NCI-H2081 treated with DMSO at 0.1 percent for 48 hours (cell line): ENCODE results near the gene MGP.

Source experiments
- DNase-seq: peaks from one replicate; lab custom pipeline; 2025; lab: John Stamatoyannopoulos, UW

The MGP gene

DNA sequence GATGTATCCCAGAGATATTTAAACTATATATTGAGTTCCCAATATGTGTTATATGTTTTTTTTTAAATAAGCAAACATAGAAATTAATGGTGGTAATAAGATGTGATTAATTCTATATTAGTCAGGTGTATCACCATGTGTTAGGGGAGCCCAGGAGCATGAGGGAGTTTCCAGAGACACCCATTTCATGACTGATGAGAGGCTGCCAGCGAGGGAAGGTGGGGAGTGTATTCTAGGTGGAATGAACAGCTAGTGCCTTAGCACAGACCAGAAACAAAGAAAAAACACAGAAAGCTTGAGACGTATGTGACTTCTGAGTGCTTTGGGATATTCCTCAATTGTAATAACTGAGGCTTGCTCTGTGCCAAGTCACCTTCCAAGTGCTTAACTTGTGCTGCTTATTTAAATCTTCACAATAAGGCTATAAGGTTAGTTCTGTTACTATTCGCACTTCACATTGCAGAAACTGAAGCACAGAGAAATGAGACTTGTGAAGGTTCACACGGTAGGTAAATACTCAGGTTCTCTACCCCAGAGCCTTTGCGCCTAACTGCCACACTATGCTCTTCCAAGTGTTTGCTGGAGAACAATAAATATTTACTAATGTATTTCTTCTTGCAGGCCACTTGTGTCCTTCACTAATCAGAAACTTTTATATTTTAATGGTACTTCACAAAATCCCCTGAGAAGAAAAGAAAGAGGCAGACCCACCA is 17.9 kb upstream of the MGP start:
- DNase-seq, result no peak

GRCh38 chr12:14902465-14902864 is 16.8 kb upstream of the MGP start:
- DNase-seq, result no peak

DNA sequence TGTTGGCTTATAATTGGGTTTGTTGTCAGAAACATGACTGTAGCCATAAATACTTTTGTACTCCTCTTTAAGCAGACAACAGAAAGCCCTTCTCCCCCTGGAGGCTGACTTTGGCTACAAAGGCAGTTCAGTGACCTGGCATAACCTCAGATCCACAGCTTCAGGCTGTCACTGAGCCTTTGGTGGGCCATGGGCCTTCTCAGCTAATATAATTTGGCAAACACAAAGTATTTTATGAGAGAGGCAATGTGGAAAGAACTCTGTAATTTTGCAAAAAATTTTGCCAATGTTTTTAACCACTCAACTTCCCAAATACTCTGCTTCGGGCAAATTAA is 15.5 kb upstream of the MGP start:
- no peak for DNase-seq

DNA sequence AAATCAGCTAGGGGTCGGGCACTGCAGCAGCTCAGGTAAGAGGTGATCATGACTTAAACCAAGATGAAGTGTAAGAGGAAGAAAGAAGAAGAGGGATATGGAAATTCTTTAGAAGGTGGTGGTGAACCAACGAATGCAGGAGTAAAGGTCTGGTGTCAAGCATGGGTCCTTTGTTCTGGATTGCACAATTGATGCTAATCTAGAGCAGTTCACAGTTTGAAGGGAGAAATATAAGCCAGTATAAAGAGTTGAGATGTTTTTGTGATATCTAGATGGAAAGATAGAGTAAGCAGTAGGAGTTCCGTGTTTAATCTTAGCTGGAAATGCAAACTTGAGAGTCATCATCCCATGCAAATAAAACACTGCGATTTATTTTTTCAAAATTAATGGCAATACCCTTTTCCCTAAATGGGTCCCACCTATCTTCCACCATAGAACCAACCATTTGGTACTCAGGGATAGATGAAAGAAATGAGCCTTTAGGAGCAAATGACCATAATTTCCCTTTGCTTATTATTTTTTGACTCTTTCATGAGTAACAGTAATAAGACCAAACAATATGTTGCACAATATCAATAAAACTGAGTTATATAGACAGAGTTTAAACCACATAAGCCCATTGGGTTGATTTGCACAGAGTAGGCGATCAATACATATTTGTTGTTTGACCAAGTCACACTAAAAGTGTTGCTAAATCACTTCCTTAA is 15.0 kb upstream of the MGP start:
- no peak for DNase-seq

DNA sequence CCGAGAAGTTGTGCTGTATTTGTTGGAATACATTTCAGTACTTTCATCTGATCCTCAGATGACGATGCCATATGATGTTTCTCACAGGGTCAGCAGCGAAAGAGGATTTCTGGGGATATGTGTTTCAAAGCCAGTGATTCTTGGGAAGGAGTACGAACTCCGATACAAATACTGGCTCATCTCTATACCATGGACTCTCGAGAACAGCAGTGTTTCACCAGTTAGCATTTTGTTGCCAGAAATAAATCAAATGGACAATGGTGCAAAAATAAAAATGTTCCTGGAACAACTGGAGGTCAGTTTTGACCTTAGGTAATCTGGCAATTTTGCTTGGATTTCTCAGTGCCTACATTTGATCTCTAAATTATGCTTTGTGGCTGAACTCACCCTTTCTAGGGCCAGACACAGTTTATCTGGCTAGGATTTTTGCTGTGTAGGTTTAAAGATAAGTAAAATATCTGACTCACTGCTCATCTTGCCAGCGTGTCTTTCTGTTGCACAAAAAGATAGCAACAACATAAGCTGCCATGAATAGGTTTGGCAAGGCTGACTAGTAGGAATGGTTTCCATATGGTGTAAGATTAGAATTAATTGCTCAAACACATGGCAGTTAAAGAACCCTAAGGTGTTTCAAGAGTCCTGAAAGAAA is 11.0 kb upstream of the MGP start:
- DNase-seq, result no peak

- no peak for DNase-seq
Observed at GRCh38 chr12:14893506-14894250, 8.0 kb upstream of the MGP start.

DNA sequence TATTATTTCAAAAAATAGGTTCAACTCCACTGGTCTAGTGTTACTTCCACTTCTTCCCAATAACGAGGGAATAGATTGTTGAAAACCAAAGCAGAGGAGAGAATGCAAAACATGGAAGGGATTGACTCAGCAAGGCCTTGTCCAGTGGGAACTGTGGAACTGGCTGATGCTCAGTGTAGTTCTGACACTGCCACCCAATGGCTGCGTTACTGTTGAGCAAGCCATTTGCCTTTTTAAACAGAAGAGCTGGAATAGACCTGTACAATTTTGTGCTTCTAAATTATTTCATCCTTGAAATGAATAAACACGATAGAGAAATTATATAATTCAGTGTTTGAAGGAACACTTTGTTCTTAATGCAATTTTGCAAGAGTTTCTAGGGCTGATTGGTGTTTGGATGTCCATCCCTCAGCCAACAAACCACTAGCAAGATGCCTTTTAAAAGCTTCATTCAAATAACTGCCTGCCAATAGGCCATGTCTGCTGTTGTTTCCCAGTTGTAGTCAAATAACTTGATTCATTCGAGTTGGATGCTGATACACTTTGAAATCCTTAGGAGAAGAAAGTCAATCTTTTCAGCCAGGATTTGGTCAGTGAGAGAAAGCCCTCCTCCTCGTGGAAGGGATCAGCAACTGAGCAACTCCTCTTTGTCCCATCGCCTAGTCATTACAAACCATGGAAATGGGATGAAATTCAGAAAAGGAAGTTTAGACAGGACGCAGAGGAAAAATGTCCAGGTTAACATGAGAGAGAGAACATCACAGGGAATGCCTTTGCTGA is 7.3 kb upstream of the MGP start:
- DNase-seq, result no peak

GRCh38 chr12:14890701-14891100 is 5.0 kb upstream of the MGP start:
- no peak for DNase-seq

DNA sequence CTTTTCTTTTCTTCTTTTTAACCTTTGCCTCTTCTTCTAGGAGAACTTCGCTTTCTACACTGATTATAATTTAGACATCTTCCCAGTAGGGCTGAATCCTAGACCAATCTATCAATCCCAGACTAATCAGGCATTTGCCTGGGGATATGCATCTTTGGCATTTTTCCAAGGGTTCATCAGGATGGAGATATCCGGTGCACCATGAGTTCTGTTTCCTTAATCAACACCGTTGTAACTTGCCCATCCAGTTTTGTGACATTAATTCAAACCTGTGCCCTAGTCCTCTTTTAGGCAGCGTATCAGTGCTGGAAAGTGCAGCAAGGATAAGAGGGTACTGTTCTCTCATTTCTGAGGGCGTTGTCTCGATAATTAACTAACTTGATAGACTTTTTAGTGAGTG is 617 bp upstream of the MGP start:
- DNase-seq, result no peak

DNA sequence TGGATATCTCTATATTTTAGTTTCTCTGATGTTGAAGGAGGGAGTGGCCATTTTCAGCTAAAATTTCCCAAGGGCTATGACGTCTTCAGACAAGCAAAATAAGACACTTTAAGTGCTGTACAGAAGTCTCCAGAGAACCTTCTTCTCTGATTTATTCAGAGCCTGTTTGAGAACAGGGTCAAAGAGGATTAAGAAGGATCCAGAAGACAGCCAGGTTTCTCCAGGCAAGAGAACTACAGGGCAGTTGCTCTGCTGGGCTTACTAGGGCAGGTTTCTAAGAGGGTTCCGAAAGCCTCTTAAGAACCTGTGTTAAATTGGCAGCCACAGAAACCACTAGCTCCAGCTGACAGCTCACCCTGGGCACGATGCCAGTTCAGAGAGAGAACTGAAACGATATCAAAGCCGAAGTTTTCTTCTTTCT is 1.2 kb downstream of the MGP start:
- no peak for DNase-seq

DNA sequence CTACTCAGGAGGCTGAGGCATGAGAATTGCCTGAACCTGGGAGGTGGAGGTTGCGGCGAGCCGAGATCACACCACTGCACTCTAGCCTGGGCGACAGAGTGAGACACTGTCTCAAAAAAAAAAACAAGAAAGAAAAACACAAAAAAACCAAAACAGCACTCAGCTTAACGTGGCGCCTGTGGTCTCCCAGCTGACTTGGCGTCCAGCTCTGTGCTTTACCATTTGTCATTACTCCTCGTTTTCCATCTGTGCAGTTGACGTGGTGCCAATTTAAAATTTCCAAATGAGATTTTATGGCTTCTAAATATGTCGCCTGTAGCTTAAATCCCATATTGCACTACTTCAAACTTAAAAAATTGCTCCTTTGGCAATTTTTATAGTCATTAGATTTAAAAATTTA is 2.0 kb downstream of the MGP start:
- DNase-seq, result no peak

DNA sequence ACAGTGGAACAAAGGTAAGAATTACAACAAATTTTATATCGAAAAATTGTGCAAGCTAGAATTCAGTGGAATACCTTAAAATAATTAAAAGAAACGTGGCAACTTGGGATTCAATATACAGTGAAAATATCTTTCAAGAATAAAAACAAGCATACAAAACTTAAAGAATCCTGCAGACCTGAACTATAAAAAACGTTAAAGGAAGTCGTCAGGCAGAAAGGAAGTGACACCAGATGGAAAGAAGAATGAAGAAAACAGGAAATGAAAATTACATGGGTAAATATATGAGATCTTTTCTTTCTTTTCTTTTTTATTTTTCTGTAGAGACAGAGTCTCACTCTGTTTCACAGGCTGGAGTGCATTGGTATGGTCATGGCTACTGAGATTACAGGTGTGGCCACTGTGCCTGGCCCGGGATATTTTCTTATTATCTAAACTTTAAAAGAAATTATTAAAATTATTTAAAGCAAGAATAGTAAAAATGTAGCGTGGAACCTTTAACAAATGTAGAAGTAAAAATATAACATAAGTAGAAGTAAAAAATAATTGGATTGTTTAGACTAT is 4.7 kb downstream of the MGP start:
- no peak for DNase-seq

GRCh38 chr12:14879222-14879933 is 6.3 kb downstream of the MGP start:
- no peak for DNase-seq

DNA sequence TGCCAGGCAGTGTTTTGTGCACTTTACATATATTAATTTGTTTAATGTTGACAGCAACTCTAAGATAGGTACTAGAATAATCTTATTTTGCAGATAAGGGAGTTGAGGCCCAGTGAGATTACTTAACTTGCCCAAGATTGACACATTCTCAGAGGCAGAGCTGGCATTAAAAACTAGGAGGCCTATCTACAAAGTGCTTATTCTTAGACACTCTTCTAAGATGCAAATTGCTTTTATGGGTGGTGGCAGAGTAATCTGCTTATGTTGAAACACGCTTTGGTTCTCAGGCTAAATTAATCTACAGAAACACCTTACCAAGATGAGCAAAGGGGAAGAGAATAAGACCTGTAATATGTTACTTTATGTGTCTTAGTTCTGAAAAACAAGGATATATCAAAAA is 7.2 kb downstream of the MGP start:
- no peak for DNase-seq

DNA sequence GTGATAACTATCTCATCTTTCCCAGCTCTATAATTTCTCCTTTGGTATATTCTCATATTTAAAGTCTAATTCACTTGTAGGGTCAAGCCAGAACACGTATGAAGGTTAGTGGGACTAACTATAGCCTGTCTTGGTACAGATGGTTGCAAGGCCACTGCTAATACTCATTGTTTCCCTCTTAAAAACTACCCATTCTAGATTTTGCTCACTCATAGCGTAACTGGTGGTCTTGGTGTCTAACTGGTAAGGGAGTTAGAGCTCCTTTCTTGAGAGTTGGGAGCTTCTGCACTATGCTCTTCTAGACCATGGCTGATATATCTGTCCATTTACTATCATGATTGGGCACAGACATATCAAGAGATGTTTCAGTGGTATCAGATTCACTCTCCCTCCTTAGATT is 8.8 kb downstream of the MGP start:
- no peak for DNase-seq

GRCh38 chr12:14874882-14875281 is 10.8 kb downstream of the MGP start:
- DNase-seq, result no peak

DNA sequence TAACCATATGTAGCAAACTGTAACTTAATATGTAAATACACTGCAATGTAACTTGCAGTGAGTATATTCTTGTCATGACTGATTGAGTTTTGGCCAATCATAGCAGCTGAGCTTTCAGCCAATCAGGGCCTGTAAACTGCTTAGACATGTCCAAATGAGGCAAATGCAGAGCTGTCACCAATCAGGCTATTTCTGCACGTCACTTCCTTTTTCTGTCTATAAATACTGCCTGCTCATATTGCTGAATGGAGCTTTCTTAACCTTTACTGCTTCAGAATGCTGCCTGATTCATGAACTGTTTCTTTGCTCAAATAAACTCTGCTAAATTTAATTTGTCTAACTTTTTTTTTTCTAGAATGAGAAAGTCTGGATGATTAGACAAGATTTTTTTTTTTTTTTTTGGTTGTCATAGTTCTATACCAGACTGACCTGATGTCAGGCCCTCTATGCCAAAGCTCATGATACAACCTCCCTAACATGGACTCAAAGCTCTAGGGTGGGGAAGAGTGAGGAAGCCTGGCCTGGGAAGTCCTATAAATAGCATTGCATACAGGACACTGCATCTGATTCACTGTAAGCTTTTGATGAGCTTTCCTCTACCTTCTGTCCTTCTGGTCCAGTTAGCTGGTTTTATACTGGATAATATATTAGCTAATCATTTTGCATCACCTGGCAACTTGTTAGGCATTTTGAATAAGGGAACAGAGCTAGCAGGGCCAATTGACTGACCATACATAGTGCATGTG is 12.0 kb downstream of the MGP start:
- no peak for DNase-seq

- no peak for DNase-seq
Observed at GRCh38 chr12:14871886-14872285, 13.8 kb downstream of the MGP start.

GRCh38 chr12:14871247-14871646 is 14.4 kb downstream of the MGP start:
- DNase-seq, result no peak

- DNase-seq, result no peak
Observed at GRCh38 chr12:14868916-14869506, 16.6 kb downstream of the MGP start.
